ENCODE measurements around the gene DNTT.
A peak's percentile ranks its signal among the peaks of the same experiment; 100 is the strongest.

GRCh38 chr10:96334616-96335526 lies 30.6 kb downstream of the DNTT start:
- peak; percentile 69 for TF ChIP-seq CTCF (CRISPR knock-in tag; IDR thresholded peaks at IDR 0.05)
- TF ChIP-seq IKZF1 (IDR thresholded peaks at IDR 0.05): no peak
- no peak for TF ChIP-seq SIN3A (IDR thresholded peaks at IDR 0.05; ENCODE audit: borderline replicate concordance, low read depth, low read length)
- no peak for TF ChIP-seq ZBTB4 (CRISPR knock-in tag; IDR thresholded peaks at IDR 0.05; ENCODE audit: borderline replicate concordance)
- no peak for TF ChIP-seq ZNF142 (CRISPR knock-in tag; IDR thresholded peaks at IDR 0.05)
- no peak for TF ChIP-seq ZKSCAN1 (IDR thresholded peaks at IDR 0.05; ENCODE audit: low read length)
- TF ChIP-seq JUND (CRISPR knock-in tag; IDR thresholded peaks at IDR 0.05): no peak
